Nephron (organoid): ENCODE results near the gene PSIP1.
A peak's percentile ranks its signal among the peaks of the same experiment; 100 is the strongest.

Experiments used
- H3K27ac Mint-ChIP-seq, 3 experiments: 2 replicates each; pipeline ENCODE4 v1.8.0; 2020; ENCODE audit warnings: mixed read lengths in 3 of 3, mild to moderate bottlenecking in 2 of 3, moderate library complexity in 1 of 3
- H3K27me3 Mint-ChIP-seq: 2 replicates; pipeline ENCODE4 v1.8.0; 2021; ENCODE audit warnings: low read depth, mild to moderate bottlenecking, moderate library complexity, mixed read lengths
- H3K36me3 Mint-ChIP-seq: 2 replicates; pipeline ENCODE4 v1.8.0; 2020; ENCODE audit warnings: low read depth, mixed read lengths
- H3K4me1 Mint-ChIP-seq: 2 replicates; pipeline ENCODE4 v1.8.0; 2020; ENCODE audit warnings: mixed read lengths
- H3K4me3 Mint-ChIP-seq, 3 experiments: 2 replicates each; pipeline ENCODE4 v1.8.0; 2020; ENCODE audit warnings: mild to moderate bottlenecking in 3 of 3, mixed read lengths in 3 of 3, moderate library complexity in 2 of 3
- H3K9me3 Mint-ChIP-seq: 2 replicates; pipeline ENCODE4 v1.8.0; 2020; ENCODE audit warnings: mixed read lengths
- TF ChIP-seq, protein P1 (sequence below), 3 experiments: fragments of 200-600 bp; sonication (generic); IDR thresholded peaks; one replicate each; pipeline ENCODE4 v1.5.0; 2021; ENCODE audit warnings: antibody characterized with exemption in 3 of 3; ENCODE audit not compliant: unreplicated experiment in 3 of 3

The PSIP1 gene

DNA sequence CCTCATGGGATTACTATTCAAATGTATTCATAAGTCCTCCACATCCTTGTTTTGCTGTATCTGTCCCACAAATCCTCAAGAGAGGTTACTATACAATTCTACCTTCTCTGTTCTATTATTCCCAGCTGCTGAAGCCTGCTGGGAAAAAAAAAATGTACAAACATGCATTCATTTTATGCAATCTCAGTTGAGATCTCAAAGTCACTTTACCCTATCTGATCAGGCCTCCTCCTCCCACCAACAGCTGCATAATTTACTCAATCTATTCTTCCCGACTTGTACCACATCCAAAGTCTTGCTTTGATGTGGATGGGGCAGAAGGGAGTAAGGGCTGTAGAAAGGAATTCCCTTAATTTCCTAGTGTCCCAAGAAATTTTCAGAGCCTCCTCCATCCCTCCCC lies 28.6 kb downstream of the PSIP1 start:
- H3K27ac Mint-ChIP-seq: peak overlapping the region; percentile 5 to 70 (median 8)
- H3K36me3 Mint-ChIP-seq: peaks cover 49% of the 10 kb centered on the region
- H3K9me3 Mint-ChIP-seq: no peaks in the 10 kb centered on the region
- TF ChIP-seq, protein P1, sequence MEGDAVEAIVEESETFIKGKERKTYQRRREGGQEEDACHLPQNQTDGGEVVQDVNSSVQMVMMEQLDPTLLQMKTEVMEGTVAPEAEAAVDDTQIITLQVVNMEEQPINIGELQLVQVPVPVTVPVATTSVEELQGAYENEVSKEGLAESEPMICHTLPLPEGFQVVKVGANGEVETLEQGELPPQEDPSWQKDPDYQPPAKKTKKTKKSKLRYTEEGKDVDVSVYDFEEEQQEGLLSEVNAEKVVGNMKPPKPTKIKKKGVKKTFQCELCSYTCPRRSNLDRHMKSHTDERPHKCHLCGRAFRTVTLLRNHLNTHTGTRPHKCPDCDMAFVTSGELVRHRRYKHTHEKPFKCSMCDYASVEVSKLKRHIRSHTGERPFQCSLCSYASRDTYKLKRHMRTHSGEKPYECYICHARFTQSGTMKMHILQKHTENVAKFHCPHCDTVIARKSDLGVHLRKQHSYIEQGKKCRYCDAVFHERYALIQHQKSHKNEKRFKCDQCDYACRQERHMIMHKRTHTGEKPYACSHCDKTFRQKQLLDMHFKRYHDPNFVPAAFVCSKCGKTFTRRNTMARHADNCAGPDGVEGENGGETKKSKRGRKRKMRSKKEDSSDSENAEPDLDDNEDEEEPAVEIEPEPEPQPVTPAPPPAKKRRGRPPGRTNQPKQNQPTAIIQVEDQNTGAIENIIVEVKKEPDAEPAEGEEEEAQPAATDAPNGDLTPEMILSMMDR (IDR thresholded peaks at IDR 0.05; ENCODE audit: unreplicated experiment in 3 of 3): no peak
- peaks cover 19% of the 10 kb centered on the region for H3K4me1 Mint-ChIP-seq
- H3K4me3 Mint-ChIP-seq: no peak overlapping the region
- H3K27me3 Mint-ChIP-seq: no peaks in the 10 kb centered on the region

DNA sequence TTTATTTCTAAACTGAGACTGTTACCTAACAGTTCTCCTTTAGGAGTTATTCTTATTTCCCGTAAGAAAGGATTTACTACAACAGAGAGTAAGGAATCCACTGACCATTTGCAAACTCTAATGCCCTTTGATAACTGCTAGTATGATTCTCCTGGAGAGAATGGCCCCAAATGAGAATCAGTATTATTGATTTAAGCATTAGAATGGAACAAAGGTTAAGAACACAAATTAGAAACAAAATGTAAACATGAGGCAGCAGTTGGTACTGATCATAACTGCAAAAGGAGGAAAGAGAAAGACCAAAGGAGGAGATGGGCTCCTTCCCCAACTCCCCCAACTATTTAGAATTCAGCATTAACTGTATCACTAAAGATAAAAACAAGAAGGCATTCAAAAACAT lies 30.7 kb downstream of the PSIP1 start:
- Mint-ChIP-seq H3K36me3 (peaks cover 45% of the 10 kb centered on the region), H3K27ac (peak overlapping the region in 2 of 3 experiments; percentile 3 to 4), H3K9me3 (no peaks in the 10 kb centered on the region), H3K27me3 (no peaks in the 10 kb centered on the region), H3K4me1 (peaks cover 19% of the 10 kb centered on the region), H3K4me3 (no peak overlapping the region)
- TF ChIP-seq, protein P1 (IDR thresholded peaks at IDR 0.05; ENCODE audit: unreplicated experiment in 3 of 3): no peak

DNA sequence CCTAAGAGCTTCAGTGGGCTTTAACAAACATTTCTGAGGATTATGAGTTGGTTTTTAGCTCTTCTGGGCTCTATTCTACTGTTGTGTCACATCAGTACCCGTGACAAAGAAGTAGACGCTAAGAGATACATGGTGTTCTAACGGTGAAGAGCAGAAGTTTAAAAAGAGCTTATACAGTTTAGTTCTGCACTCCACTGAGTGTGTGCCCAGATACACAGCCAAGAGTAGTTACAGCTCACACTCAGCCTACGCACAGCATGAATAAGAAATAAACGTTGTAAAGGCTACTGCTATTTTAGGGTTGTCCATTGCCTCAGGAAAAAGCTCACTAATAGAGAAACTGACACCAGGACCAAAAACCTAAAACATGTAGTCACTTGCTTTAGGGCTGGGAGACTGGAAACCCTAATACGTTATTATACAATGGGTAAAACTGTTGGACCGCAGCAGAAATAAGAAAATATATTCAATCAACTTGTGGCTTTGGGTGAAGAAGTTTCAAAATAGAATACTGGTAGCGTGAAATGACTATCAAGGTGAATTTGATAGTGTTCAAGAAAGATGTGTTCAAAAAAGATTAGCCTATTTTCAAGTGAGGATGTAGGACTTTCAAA lies 34.7 kb downstream of the PSIP1 start:
- Mint-ChIP-seq H3K27me3 (no peaks in the 10 kb centered on the region), H3K36me3 (peaks cover 52% of the 10 kb centered on the region), H3K4me3 (no peak overlapping the region), H3K4me1 (peaks cover 3% of the 10 kb centered on the region), H3K9me3 (no peaks in the 10 kb centered on the region), H3K27ac (no peak overlapping the region)
- TF ChIP-seq, protein P1 (IDR thresholded peaks at IDR 0.05; ENCODE audit: unreplicated experiment in 3 of 3): no peak

DNA sequence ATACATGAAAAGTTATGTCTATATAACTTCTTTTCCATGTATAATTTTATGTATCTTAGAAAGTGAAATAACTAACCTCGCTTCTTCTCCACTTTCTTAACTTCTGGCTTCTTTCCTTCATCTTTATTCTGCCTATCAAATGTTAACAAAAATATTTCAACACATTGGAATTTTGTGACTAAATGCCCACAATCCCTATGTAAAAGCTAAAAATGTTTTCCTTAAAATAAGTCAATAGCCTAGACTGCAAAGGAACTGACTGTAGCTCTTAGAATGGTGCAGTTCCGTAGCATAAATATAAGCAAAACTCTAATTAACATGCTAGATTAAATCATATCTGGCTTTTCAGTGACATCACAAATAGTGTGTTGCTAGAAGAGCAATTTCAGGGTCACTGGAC lies 40.9 kb downstream of the PSIP1 start:
- no peaks in the 10 kb centered on the region for H3K27me3 Mint-ChIP-seq
- H3K36me3 Mint-ChIP-seq: peaks cover 65% of the 10 kb centered on the region
- TF ChIP-seq, protein P1 (IDR thresholded peaks at IDR 0.05; ENCODE audit: unreplicated experiment in 3 of 3): no peak
- H3K4me1 Mint-ChIP-seq: peaks cover 8% of the 10 kb centered on the region
- H3K27ac Mint-ChIP-seq: peak overlapping the region in 1 of 3 experiments; percentile 5
- H3K4me3 Mint-ChIP-seq: no peak overlapping the region
- no peaks in the 10 kb centered on the region for H3K9me3 Mint-ChIP-seq

DNA sequence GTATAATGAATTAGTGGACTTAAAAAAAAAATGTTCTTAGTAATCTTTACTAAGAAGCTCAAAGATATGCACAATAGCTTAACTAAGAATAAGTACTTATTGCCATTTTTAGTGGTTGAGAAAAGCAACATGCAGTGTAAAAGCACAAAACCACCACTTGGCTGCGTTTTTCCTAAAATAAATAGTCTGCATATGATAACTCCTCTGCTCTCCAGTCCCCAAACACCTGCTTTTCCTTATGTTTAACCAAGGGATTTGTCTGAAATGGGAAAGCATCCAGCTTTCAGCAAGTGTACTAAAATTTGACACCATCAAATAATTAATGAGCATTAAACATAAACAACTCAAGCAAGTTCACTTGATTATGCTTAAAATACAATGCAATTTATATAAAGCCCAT lies 41.4 kb downstream of the PSIP1 start:
- TF ChIP-seq, protein P1 (IDR thresholded peaks at IDR 0.05; ENCODE audit: unreplicated experiment in 3 of 3): no peak
- H3K4me3 Mint-ChIP-seq: no peak overlapping the region
- peaks cover 68% of the 10 kb centered on the region for H3K36me3 Mint-ChIP-seq
- H3K4me1 Mint-ChIP-seq: peaks cover 8% of the 10 kb centered on the region
- H3K9me3 Mint-ChIP-seq: no peaks in the 10 kb centered on the region
- peak overlapping the region in 1 of 3 experiments; percentile 5 for H3K27ac Mint-ChIP-seq
- no peaks in the 10 kb centered on the region for H3K27me3 Mint-ChIP-seq

DNA sequence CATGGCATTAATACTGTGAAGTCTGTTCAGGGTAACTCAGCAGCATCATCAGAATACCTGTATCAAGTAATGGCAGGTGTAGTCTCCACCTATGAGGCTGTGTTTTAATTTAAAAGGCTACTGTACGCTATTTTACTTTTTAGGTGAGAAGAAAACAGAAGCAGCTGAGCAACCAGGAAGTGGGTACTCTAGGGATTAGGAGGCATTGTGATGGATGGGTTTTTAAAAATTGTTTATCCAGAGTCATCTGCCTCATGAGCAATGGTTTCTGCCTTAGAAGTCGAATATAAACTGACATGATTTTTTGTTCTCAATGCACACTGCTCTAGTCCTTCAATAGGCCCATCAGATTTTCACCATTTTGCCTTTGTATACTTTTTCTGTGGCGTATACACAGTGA lies 42.6 kb downstream of the PSIP1 start:
- Mint-ChIP-seq H3K4me3 (no peak overlapping the region), H3K27me3 (no peaks in the 10 kb centered on the region), H3K9me3 (no peaks in the 10 kb centered on the region), H3K4me1 (peaks cover 8% of the 10 kb centered on the region), H3K36me3 (peaks cover 67% of the 10 kb centered on the region), H3K27ac (peak overlapping the region in 1 of 3 experiments; percentile 48)
- TF ChIP-seq, protein P1 (IDR thresholded peaks at IDR 0.05; ENCODE audit: unreplicated experiment in 3 of 3): no peak
